Measurements from ENCODE around the gene CHMP4B. TPM values are rescaled to one million over a fixed set of nuclear protein-coding genes. Genes with fewer than 3 reads are reported as not detected.

The CHMP4B gene
- total RNA-seq, 4 donors from 2014 or later: 62.1 to 95.8 (median 74.8) TPM

GRCh38 chr20:33881989-33882388 lies 70.8 kb downstream of the CHMP4B start:
- no peak for TF ChIP-seq POLR2A (IDR thresholded peaks at IDR 0.05)
- no peak for TF ChIP-seq POLR2AphosphoS5 (IDR thresholded peaks at IDR 0.05)
- TF ChIP-seq EP300 (IDR thresholded peaks at IDR 0.05): no peak
- TF ChIP-seq CTCF (IDR thresholded peaks at IDR 0.05): no peak
- Histone ChIP-seq H3K27ac (no peak overlapping the region), H3K4me1 (no peaks in the 10 kb centered on the region), H3K27me3 (no peaks in the 10 kb centered on the region), H3K9me3 (no peaks in the 10 kb centered on the region), H3K36me3 (no peaks in the 10 kb centered on the region), H3K4me3 (no peak overlapping the region)
- 58% methylated on average over 3 of the region's 6 CpGs for WGBS
- DNase-seq (ENCODE audit: low spot score in 2 of 2): no peak

- TF ChIP-seq CTCF (IDR thresholded peaks at IDR 0.05): no peak
- no peak for TF ChIP-seq EP300 (IDR thresholded peaks at IDR 0.05)
- TF ChIP-seq POLR2A (IDR thresholded peaks at IDR 0.05): no peak
- no peak for TF ChIP-seq POLR2AphosphoS5 (IDR thresholded peaks at IDR 0.05)
- Histone ChIP-seq H3K4me1 (no peaks in the 10 kb centered on the region), H3K4me3 (no peak overlapping the region), H3K9me3 (no peaks in the 10 kb centered on the region), H3K36me3 (no peaks in the 10 kb centered on the region), H3K27me3 (no peaks in the 10 kb centered on the region), H3K27ac (no peak overlapping the region)
- DNase-seq (ENCODE audit: low spot score in 2 of 2): no peak
- WGBS: 78% methylated on average over 10 of the region's 10 CpGs
Measured at GRCh38 chr20:33882481-33882880, 71.3 kb downstream of the CHMP4B start.

- Histone ChIP-seq H3K36me3 (no peaks in the 10 kb centered on the region), H3K4me3 (no peak overlapping the region), H3K9me3 (no peaks in the 10 kb centered on the region), H3K27me3 (no peaks in the 10 kb centered on the region), H3K4me1 (no peaks in the 10 kb centered on the region), H3K27ac (no peak overlapping the region)
- TF ChIP-seq CTCF (IDR thresholded peaks at IDR 0.05) (no peak), EP300 (IDR thresholded peaks at IDR 0.05) (no peak), POLR2A (IDR thresholded peaks at IDR 0.05) (no peak), POLR2AphosphoS5 (IDR thresholded peaks at IDR 0.05) (no peak)
- 81% methylated on average over 6 of the region's 6 CpGs for WGBS
- no peak for DNase-seq (ENCODE audit: low spot score in 2 of 2)
Measured at GRCh38 chr20:33883164-33883563, 72.0 kb downstream of the CHMP4B start.

- no peaks in the 10 kb centered on the region for H3K4me1 ChIP-seq
- H3K27ac ChIP-seq: no peak overlapping the region
- DNase-seq (ENCODE audit: low spot score in 2 of 2): no peak
- no peaks in the 10 kb centered on the region for H3K27me3 ChIP-seq
- no peaks in the 10 kb centered on the region for H3K36me3 ChIP-seq
- no peak for TF ChIP-seq EP300 (IDR thresholded peaks at IDR 0.05)
- no peak for TF ChIP-seq POLR2AphosphoS5 (IDR thresholded peaks at IDR 0.05)
- TF ChIP-seq CTCF (IDR thresholded peaks at IDR 0.05): no peak
- TF ChIP-seq POLR2A (IDR thresholded peaks at IDR 0.05): no peak
- H3K4me3 ChIP-seq: no peak overlapping the region
- no peaks in the 10 kb centered on the region for H3K9me3 ChIP-seq
- 91% methylated on average over 2 of the region's 2 CpGs for WGBS
Measured at GRCh38 chr20:33884633-33885032, 73.5 kb downstream of the CHMP4B start.

GRCh38 chr20:33889312-33889711 lies 78.2 kb downstream of the CHMP4B start:
- no peak for DNase-seq (ENCODE audit: low spot score in 2 of 2)
- no peak overlapping the region for H3K27ac ChIP-seq

More at GRCh38 chr20:33889312-33889711, 78.2 kb downstream of the CHMP4B start:
- no peaks in the 10 kb centered on the region for H3K9me3 ChIP-seq
- H3K4me3 ChIP-seq: no peak overlapping the region
- TF ChIP-seq EP300 (IDR thresholded peaks at IDR 0.05) (no peak), CTCF (IDR thresholded peaks at IDR 0.05) (no peak), POLR2A (IDR thresholded peaks at IDR 0.05) (no peak), POLR2AphosphoS5 (IDR thresholded peaks at IDR 0.05) (no peak)
- H3K36me3 ChIP-seq: no peaks in the 10 kb centered on the region
- no peaks in the 10 kb centered on the region for H3K4me1 ChIP-seq
- H3K27me3 ChIP-seq: no peaks in the 10 kb centered on the region
